GM20431 (cell line): ENCODE data around the gene NSFL1C.
"Not testable (repeated sequence)": the region's sequence is repeated elsewhere in the genome, so short reads cannot be mapped to it uniquely, and the experiment has no call there.

ENCODE experiments used
- in situ Hi-C: fragments of 300-500 bp; cut with MseI, MboI; formaldehyde crosslinking; loops from one replicate; pipeline ENCODE4 v1.15.0; 2020; ENCODE audit warnings: low sequenced_read_pairs; ENCODE audit not compliant: unreplicated experiment

NSFL1C gene

GRCh38 chr20:1430004-1430451 lies 36.6 kb downstream of the NSFL1C start:
- in situ Hi-C loops, result loop anchor here (25.0 kb wide), 1 partner anchor 118 kb away; no protein-coding TSS in a partner anchor

- in situ Hi-C loops, result loop anchor here (25.0 kb wide), 1 partner anchor 117 kb away; no protein-coding TSS in a partner anchor
Measured at GRCh38 chr20:1429143-1429728, 37.4 kb downstream of the NSFL1C start.

GRCh38 chr20:1427457-1428054 lies 39.1 kb downstream of the NSFL1C start:
- in situ Hi-C loops, result loop anchor here (25.0 kb wide), 1 partner anchor 115 kb away; no protein-coding TSS in a partner anchor

DNA sequence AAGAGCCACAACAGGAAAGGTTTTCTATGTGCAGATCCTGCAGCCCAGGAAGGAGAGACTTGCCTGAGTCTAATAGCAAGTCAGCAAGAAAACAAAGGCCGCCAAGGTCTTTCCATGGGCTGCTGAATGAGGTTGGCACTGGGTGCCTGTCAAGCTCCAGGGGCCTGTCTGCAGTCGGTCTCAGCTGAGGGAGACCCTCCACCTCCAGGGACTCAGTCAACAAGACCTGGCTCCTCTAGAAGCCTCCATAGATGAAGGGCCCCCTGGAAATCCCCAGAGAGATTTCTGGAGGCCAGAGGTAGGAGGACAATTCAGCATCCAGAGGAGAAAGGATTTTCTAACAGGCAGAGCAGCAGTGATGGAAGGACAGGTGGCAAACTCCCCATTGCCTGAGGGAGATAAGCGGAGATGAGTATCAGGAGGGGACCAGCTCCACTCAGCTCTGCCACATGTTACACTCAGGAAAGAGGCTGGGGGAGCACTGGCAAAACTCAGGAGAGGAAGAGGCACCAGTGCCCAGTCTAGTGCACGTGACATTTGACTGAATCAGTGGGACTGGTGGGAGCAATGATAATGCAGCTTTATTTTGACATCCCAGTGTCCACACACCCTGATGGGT lies 40.3 kb downstream of the NSFL1C start:
- in situ Hi-C loops, result loop anchor here (25.0 kb wide), 1 partner anchor 114 kb away; no protein-coding TSS in a partner anchor

- in situ Hi-C loops, result no loop called here
Measured at GRCh38 chr20:1424336-1424735, 42.3 kb downstream of the NSFL1C start.

GRCh38 chr20:1423625-1424106 lies 43.0 kb downstream of the NSFL1C start:
- in situ Hi-C loops, result no loop called here

DNA sequence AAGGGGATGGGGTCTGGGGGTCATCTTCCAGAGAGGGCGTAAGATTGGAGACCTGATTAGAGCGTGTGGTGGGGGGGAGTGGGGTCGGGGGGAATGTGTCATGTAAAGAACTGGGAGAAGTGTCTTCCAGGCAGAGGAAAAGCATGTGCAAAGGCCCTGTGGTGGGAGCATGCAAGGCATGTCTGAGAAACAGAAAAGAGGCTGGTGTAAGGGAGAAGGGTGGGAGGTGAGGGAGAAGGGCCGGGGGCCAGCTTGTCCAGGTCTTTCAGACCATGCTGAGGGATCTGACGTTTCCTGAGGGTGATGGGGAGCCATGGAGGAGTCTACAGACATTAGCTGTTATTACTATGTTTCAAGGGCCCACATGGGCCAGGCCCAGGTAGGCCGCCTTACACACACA lies 43.4 kb downstream of the NSFL1C start:
- in situ Hi-C loops, result no loop called here

DNA sequence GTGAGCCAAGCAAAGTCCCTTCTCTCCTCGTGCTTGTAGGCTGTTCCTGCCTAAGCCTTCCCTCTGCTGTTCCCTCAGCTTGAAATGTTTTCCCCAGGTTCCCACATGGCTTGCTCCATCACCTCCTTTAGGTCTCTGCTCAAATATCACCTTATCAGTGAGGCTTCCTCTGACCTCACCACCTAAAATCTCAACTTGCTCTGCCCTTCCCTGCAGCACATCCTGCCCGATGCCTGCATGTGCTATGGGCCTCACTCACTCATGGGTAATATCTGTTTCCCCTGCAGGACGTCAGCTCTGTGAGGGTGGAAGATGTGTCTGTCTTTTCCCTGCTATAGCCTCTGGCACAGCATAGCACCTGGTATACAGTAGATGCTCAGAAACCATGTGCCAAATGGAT lies 43.9 kb downstream of the NSFL1C start:
- in situ Hi-C loops, result no loop called here

- in situ Hi-C loops, result no loop called here
Measured at GRCh38 chr20:1420066-1420465, 46.6 kb downstream of the NSFL1C start.

GRCh38 chr20:1418350-1418749 lies 48.3 kb downstream of the NSFL1C start:
- in situ Hi-C loops, result no loop called here

DNA sequence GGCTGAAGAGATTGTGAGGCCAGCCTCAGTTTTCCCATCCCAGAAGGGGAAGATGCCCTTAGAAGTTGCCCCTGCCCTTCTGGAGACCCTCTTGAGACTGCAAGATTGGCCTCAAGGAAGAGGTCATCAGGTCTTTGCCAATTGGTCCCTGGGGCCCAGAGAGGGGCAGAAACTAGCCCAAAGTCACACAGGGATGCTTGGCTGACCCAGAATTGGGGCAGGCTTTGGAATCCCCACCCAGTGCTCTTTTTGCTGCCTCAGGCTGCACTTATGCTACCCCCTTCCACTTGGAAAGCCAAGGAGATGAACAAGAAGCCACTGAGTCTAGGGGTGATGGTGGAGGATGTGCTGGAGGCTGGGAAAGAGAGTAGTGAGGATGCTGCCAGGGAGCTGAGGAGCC lies 48.9 kb downstream of the NSFL1C start:
- in situ Hi-C loops, result no loop called here

DNA sequence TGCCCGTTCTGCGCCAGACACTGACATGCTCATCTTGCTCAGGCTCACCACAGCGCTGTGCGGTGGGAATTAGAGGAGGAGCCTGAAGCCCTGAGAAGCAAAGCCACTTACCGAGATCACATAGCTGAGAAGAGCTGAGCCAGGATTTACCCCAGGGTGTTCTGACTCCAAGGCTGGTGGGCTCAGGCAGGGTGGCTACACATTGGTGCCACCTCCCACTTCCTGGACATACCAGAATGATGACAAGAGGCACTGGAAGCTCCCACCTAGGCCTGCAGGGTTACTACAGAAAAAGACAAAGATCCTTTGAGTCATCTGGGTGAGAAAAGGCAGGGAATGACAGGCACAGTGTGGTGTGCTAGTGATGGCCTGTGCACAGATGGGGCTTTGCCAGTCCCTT lies 49.4 kb downstream of the NSFL1C start:
- in situ Hi-C loops, result no loop called here

GRCh38 chr20:1415667-1416468 lies 50.8 kb downstream of the NSFL1C start:
- in situ Hi-C loops, result no loop called here

DNA sequence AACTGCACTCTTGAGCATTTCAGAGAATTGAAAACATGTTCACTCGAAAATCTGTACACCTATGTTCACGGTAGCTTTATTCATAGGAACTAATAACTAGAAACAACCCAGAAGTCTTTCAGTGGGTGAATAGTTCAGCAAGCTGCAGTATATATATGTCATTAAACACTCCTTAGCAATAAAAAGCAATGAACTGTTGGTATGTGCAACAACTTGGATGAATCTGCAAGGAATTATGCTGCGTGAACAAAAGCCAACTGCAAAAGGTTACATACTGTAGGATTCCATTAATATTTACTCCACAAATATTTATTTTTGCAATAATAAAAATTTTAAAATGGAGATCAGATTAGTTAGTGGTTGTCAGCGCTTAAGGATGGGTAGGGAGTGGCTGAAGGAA lies 51.7 kb downstream of the NSFL1C start:
- in situ Hi-C loops, result no loop called here

GRCh38 chr20:1405801-1406200 lies 60.8 kb downstream of the NSFL1C start:
- in situ Hi-C loops, result no loop called here

DNA sequence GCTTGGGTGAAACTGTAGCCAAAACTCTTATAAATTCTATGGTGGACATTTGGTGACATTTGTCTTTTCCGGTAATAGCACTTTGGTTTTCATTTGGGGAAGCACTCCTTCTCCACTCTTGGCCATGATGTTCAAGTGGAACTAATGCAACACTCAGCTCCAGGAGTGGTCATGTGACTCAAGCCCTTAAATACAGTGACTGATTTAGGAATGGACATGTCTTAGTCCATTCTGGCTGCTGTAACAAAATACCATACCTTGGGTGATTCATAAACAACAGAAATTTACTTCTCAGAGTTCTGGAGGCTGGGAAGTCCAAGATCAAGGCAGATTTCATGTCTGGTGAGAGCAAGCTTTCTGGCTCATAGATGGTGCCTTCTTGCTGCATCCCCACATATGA lies 63.0 kb downstream of the NSFL1C start:
- in situ Hi-C loops, result no loop called here

DNA sequence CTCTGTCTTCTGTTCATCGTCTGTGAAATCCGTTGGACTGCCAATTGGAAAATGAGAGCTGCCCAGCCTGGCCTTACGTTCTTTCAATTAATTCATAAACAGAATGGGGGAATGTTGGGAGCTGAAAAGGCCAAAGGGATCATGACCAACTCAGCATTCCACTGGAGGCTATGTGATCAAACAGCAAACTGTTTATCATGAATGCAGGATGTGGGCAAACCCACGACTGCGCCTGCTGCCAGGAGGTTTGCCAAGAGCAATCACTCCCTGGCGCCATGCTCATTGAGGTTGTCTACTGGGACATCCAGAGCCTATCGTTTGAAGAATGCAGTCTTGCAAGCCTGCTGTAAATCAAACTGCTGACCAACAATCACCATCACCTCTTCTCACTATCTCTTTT lies 64.5 kb downstream of the NSFL1C start:
- in situ Hi-C loops, result no loop called here

DNA sequence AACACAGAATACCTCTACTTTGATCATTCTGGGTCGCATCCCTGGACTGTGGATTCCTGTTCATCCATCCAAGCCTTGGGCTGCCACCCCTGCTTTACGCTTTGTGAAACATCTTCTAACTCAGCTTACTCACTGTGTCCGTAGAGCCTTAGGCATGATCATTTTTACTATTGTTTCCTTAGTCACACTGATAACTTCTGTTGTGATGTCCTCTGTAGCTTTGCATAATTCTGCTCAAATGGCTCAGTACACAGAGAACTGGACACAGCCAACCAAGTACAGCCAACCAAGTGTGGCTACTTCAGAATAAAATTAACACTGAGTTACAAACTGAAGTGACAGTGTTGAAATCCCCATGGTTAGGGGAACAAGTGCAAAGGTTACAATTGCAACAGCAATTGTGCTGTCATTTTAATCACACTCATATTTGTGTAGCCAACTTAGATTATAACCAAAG lies 65.2 kb downstream of the NSFL1C start:
- in situ Hi-C loops, result no loop called here

- in situ Hi-C loops, result not testable (repeated sequence)
Measured at GRCh38 chr20:1399678-1400366, 66.8 kb downstream of the NSFL1C start.

- in situ Hi-C loops, result not testable (repeated sequence)
Measured at GRCh38 chr20:1398185-1398584, 68.5 kb downstream of the NSFL1C start.
